NCI-H82 treated with DMSO at 0.1 percent for 48 hours (cell line): ENCODE results near the gene MICA.
"Not testable (repeated sequence)": the region's sequence is repeated elsewhere in the genome, so short reads cannot be mapped to it uniquely, and the experiment has no call there.

Experiments used
- DNase-seq: peaks from one replicate; lab custom pipeline; 2025; ENCODE audit not compliant: unreplicated experiment; lab: John Stamatoyannopoulos, UW

MICA gene

GRCh38 chr6:31453259-31453658 lies 49.9 kb downstream of the MICA start:
- DNase-seq: no peak

- DNase-seq: not testable (repeated sequence)
These were observed 56.5 kb downstream of the MICA start for GRCh38 chr6:31459864-31460263.

GRCh38 chr6:31460361-31461025 lies 57.1 kb downstream of the MICA start:
- DNase-seq: no peak

- no peak for DNase-seq
These were observed 58.9 kb downstream of the MICA start for GRCh38 chr6:31462026-31462963.

- peak; percentile 51 for DNase-seq
These were observed 59.8 kb downstream of the MICA start for GRCh38 chr6:31462964-31463870.

GRCh38 chr6:31464252-31465184 lies 61.1 kb downstream of the MICA start:
- no peak for DNase-seq
